GM19397 (cell line): ENCODE data around the gene WWOX.

Experiments used
- ATAC-seq: cut with Tn5 transposase; IDR thresholded peaks from one replicate; pipeline ENCODE4 v1.9.1; 2021; ENCODE audit warnings: mild to moderate bottlenecking, moderate library complexity; ENCODE audit not compliant: unreplicated experiment

The WWOX gene

DNA sequence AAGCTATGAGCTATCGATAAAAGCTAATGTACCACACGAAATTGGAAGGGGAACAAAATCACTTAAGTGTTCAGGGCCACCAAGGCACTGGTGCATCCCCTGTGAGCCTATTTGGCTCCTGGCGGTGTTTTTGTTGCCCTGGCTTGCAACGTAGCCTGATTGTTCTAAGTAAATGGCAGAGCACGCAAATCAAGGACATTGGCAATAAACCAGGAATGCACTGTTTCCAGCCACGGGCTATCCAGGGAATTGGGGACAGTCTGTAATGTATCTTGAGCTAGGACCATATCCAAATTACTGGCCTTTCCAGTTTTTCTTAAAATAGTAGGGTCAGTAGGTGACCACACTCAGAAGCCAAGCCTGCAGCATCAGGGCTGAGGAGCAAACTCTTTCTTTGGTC is 767.1 kb downstream of the WWOX start:
- ATAC-seq: no peak

DNA sequence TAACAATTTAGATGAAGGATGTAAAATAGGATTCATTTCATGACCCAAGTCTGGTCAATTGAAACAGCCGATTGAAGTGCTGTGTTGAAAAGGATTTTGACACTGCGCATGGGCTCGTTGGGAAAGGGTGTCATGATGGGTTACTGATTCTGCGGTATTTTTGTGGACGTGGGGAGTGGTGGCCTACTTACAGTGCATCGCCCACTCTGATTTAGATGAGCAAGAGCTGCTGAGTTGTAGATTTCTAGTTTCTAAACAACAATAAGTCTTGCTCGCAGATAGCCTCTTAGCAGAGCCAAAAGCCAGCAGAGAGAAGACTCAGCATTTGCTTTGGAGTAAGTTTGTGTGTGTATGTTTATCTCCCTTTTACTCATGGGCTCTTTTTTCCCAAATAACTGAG is 770.0 kb downstream of the WWOX start:
- no peak for ATAC-seq

DNA sequence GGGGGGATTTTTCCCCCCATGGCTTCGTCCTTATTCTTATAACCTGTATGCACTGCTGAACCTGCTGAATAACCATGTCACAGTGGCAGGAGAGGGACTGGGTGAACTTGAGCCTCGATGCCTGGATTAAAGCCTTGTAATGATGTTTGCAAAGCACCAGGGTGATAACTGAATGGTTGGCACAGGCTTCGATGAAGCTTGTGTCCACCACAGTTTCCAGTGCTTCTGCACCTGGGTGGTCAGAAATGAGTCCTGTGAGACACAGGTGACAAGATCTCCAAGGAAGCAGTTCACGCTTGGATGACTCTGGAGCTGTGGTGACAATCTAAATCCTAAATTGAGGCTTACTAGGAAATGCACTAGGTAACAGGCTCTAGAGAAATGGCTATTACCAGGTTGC is 771.8 kb downstream of the WWOX start:
- ATAC-seq: no peak

DNA sequence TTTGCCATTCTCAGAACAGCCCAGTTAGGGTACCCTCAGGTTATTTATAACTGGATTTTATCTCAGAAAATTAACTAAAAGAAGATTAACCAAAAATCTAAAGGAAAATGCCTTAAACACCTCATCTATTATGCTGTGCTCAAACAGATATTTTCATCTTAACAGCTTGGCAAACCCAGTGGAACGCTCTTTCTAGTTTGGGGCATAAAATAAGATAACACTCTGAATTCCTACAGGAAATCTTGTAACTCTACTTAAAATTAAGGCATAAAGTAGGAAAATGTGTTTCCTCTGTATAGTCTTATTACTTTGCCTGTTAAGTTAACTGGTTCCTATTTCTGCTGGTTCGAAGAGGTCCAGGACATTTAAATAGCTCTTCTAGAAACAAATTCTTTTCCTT is 777.2 kb downstream of the WWOX start:
- no peak for ATAC-seq

DNA sequence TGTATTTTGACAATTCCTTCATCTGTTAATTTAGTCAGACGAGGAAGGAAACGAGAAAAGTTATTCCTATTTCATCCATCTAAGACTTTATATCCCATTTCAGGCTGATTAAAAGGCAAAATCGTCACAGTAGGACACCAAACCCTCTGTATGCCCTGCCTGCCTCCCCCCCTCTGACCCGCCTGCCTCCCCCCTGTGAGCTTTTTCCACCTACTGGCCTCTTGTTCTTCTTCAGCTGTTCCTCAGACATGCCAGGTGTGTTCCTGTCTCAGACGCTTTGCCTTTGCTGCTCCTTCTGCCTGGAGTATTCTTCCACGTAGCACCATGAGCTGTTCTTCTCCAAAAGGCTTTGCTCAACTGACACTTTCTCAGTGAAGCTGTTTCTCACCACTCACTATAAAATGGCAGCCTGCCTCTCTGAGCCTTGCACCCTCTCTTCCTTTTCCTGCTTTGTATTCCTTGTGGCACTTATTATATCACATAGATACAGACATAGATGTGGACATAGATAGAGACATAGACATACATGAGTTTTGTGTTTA is 777.7 kb downstream of the WWOX start:
- no peak for ATAC-seq

DNA sequence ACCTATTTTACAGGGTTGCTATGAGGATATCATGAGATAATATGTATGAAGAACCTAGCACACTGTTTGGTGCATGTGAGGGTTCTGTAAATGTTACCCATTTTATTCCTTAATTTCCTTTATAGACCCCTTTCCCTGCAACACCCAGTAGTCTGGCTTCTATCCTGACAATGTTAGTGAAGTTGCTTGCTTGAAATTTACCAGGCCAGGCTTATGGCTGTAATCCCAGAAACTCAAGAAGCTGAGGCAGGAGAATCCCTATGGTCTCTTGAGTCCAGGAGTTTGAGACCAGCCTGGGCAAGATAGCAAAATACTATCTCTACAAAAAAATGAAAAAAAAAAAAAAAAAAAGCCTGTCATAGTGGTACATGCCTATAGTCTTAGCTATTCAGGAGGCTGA is 779.1 kb downstream of the WWOX start:
- no peak for ATAC-seq

DNA sequence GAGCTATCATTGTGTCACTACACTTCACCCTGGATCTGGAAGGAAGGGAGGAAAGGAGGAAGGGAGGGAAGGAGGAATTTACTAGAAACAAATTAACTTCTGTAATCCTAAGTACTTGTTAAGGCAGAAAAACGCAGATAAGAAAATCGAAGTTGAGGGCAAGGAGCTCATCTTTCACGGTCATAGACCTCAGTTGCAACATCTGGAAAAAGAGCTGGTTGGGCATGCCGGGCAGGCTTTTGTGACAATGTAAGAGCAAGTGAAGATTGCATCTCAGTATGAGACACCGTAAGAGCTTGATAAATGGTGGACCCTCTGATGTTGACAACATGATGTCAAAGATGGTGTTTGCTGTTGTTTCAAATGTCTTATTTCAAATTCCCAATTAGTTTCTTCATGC is 779.6 kb downstream of the WWOX start:
- no peak for ATAC-seq

DNA sequence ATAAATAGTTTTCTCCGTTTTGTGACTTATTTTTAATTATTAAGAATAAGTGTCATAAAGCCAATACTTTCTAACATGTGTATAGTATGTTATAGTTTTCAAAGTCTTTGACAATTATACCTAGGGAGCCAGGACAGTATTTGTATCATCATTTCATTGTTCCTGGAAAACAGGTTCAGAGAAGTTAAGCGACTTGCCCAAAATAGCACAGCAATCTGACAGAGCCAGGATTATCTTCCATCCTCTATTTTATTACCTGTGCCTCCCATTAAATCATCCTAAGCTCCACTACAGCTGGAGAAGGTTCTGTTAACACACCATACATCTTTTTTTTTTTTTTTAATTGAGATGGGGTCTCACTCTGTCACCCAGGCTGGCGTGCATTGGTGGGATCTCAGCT is 782.7 kb downstream of the WWOX start:
- ATAC-seq: no peak

DNA sequence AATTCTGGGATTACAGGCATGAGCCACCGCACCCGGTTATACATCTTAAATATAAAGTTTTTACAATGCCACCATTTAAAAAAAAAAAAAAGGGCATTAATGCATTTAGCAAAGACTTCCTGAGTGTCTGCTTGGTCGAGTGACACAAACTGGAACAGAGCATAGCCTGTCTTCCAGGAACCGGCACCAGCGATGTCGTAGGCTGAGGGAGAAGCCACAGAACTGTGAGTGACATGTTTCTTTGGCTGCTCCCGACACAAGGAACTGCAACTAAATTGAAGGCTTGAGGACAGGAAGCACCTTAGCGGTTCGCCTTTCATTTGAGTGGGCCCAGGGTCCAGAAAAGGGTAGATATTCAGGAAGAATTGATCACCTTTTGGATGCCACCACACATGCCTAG is 783.3 kb downstream of the WWOX start:
- no peak for ATAC-seq

DNA sequence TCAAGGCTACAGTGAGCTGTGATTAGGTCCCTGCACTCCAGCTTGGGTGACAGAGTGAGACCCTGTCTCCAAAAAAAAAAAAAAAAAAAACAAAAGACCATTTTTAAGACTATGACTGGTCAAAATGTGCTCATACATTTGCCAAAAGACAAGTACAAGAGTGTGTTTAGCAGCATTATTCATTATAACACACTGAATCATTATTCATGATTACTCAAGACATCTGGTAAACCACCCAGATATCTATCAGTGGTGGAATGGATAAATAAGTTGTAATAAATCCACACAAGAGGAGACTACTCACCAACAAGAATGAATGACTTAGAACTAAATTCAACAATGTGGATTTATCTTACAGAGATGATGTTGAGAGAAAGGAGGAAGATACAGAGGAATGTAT is 784.8 kb downstream of the WWOX start:
- ATAC-seq: no peak

DNA sequence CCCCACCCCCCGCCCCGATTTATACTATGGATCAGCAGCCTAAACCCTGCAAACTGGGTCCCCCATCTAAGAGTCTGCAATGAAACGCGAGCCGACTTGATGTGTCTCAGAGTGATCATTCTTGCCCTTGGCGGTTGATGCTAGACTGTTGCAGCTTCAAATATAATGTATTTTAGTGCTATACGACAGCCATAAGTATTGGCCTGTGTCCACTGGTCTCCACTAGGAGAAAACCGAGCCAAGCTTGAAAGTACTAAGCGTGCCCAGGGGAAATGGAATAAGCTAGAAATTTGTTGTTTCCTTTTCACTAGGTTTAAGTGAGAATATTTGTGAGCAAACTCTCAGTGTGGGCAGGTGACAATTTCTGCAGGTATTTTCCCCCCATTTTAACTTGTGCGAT is 789.9 kb downstream of the WWOX start:
- no peak for ATAC-seq

DNA sequence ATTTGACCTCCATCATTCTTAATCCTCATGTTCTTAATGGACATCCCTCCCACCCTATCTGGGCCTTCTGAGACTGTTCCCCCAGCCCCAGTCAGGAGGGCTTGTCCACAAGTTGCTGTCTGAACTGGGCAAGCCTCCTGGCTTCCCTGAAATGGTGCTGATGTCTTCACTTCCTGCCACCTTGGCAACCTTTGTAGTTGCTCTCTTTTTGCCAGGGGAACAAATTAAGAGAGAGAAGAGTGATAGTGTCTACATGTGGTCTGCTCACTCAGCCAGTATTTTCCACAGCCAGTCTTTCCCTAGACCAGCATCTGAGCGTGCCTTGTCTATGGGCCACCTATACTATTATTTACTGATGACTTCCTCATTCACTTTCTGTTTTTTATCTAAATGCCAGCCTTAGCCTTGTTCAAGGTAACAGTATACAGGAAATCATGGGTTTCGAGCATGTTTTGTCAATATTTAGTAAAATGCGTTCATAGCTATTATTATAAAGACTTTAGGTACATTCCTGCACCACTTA is 791.0 kb downstream of the WWOX start:
- ATAC-seq: no peak

DNA sequence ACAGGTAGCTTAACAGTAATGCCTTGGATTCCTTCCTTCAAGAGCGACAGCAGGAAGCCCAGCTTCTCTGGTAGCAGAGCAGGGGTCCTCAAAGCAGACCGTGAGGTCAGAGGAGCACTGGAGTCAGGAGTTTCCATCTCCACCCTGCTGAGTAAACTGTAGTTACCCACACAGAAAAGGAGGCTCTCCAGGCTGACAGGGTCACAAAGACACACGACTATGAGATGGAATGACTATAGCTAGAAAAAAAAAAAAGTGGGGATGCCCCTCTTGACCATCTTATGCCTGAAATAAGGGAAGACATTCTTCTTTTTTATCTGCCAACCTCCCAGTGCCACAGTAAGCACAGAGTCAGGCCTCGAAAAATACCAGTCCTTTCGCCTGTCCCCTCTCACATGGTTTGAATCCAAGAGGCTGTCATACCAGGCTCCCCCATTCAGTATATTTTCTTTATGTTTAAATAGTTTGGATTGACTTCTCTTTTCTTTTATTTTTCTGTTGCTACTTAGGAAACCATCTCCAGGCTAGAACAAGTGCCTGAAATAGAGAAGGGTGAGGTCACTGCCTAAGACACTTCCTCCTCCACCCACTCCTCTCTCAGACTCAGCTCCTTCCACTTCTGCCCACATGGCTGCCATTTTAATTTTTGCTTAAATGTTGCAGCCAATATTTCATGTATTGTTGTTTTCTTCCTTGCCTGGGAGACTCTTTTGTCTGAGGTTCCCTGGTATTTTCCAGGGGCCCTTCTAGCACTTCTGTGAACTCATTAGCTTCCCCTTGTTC is 793.7 kb downstream of the WWOX start:
- no peak for ATAC-seq

DNA sequence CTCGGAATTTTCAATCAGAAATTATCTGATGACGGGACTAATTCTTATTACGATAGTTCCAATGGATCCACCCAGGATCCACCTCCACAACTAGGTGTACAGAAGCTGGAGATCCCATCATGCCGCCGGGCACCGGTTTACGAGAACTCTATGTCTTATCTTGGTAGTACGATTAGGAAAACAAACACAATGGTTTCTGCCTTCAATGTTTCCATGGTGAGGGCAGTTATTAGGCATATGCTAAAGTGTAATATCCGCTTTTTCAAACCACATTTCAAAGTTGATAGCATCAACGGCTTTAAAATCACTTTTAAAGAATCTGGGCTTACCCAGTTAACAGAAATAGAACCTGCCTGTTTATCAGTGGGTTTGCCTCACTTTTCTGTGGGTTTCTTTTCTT is 795.4 kb downstream of the WWOX start:
- no peak for ATAC-seq

DNA sequence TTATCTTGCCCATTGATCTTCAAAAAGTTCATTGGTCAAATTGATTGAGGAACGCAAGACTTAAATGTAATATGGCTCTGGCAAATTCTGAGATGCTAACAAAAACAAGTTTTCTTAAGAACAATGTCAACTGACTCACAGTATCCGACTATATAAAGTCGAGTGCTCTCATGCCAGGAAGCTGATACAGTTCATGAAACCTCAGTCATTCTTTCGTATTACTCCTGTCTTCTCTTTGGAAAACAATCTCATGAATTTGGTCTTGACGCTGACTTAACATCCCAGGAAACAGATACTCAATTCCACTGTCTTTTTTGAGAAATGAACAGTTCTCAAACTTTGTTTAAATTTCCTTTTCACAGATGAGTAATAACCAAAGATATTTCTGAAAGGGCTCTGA is 796.2 kb downstream of the WWOX start:
- no peak for ATAC-seq

DNA sequence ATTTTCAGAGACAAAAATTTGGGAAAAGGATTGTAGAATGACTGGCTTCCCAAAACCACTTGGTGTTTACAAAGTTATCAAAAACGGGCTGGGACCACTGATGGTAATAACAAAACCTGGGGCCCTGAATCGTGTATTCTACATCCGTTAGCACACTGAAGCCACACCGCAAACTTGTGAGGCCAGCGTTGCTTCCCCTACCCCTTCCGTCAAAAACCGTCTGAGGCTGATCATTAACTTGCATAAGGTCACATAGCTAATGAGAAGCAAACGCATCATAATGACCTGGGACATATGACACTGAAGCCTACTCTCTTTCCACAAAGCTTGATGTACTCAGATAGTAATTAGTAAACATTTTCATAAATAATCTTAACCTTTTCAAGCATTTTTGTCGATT is 796.8 kb downstream of the WWOX start:
- no peak for ATAC-seq

DNA sequence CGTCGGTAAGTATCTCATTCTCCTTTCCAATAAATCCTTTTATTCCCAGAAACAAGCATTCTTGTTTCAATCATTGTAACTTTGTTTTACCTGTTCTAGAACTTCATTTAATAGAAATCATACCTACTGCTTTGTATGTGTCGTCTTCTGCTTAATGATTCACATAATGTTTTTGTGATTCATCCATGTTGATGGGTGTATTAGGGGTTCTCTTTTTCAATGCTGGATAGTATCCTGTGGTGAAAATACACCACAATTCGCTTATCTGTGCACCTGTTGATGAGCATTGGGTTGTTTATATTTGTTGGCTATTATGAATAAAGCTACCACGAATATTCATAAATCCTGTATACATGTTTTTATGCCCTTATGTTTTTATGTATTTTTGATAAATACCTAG is 797.8 kb downstream of the WWOX start:
- no peak for ATAC-seq

DNA sequence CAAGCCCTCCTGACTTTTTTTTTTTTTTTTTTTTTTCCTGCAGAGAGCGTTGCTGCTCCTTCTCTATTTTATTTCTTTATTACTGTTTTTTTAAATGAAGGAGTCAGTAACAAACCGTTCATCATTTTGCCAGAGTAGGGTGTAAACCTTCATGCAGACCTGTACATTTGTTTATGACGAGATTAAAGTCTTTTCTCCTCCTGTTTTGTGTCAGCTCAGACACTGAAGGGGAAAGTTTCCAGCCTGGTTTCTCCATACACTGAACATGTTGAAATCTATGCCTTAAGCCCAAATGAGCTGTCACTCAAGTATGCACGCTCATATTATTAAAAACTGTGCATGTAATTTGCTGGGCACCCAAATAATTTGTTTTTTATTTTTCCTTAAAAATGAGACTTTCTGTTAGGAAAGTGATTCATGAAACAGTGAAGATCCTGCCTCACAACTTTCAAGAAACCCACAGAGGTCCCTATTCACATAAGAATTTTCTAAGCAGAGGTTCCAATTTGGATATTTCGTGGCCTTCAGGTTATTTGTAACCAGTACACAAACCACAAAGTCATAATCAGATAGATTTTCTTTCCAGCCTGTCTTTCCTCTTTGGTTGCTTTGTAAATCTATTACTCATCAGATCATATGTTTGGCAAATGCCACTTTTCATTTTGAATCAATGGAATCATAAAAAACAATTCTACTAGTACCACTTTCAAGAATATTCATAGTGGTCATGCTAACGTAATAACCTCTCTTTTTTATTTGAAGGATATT is 800.8 kb downstream of the WWOX start:
- no peak for ATAC-seq

DNA sequence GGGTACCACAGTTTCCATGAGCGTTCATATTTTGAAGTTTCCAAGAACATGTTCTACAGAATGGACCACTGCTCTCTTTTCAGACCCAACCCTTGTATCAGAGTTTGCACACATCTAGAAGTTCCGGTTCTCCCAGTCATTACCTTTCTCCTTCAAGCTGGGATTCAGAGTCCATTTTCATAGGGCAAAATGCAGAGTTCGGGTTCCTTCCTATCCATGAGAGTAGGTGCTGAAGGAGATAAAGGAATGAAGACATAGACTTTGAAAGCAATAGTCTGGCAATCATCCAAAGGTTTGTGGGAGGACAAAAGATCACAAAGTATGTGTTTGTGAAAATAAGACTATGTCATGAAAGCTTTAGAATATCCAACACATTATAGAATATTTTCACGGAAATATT is 801.5 kb downstream of the WWOX start:
- no peak for ATAC-seq

DNA sequence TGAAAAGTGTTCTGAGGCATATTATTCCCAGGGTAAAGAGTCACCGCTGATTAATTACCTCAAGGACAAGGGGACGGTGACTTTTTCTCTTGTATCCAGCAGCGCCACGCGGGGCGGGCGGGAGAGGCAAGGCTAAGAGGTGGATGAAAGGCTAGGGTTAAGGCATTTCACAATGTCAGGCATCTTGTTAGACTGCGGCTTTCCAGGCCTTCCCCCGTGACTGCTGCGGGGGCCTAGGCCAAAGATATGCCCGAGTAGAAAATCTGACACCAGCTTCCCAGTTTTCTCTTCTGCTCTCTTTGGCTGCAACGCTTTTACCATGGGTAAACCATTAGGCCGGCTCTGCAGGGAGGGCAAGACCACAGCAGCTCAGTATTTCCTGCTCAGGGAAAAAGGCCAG is 802.9 kb downstream of the WWOX start:
- no peak for ATAC-seq

DNA sequence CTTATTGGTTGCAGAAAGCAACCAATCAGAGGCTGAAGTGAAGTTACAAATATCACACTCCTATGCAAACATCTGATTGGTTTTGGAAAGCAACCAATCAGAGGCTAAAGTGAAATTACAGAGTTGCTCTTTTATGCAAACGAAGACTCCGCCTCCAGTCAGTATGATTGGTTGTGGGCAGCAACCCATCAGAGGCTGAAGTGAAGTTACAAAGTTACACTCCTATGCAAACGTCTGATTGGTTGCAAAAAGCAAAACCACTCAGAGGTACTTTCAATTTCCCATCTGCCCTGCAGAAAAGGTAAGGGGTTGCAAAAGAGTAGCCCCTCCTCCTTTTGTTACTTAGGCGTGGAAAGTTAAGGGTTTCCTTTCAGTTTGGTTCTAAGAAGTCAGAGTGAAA is 803.8 kb downstream of the WWOX start:
- ATAC-seq: no peak

DNA sequence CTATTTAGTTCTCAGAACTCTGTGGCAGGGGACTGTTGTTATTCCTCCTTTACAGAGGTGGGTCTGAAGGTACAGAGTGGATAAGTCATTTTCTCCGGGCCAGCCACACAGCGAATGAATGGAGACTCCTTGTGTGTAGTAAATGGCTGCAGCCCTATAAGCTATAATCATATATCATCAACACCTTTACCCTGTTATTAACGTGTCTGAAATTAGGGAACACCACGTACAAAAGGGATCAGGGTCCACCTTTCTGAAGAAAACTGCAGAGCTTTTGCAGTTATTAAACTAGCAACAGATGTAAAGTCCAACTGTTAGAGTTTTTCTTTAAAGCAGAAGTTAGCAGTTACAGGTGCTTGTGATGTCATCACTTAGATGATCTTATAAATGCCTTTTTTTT is 804.4 kb downstream of the WWOX start:
- ATAC-seq: no peak
